GM13976 (cell line): Measurements from ENCODE around the gene CPNE5.
"Not testable (repeated sequence)": the region's sequence is repeated elsewhere in the genome, so short reads cannot be mapped to it uniquely, and the experiment has no call there.

ENCODE experiments used
- DNase-seq: peaks from one replicate; pipeline ENCODE4 v3.0.0; 2012; ENCODE audit warnings: low spot score
- in situ Hi-C: fragments of 300-500 bp; cut with MboI; formaldehyde crosslinking; loops from one replicate; pipeline ENCODE4 v1.12.0; 2022; ENCODE audit warnings: low sequenced_read_pairs, mixed read lengths, inconsistent platforms; ENCODE audit not compliant: unreplicated experiment
- TF ChIP-seq, protein P1 (sequence below): IDR thresholded peaks from 2 replicates; pipeline ENCODE4 v1.5.1; 2012; ENCODE audit warnings: borderline replicate concordance, mild to moderate bottlenecking; ENCODE audit not compliant: insufficient read depth; ENCODE audit errors: extremely low read depth, missing control alignments, control extremely low read depth

Gene CPNE5

DNA sequence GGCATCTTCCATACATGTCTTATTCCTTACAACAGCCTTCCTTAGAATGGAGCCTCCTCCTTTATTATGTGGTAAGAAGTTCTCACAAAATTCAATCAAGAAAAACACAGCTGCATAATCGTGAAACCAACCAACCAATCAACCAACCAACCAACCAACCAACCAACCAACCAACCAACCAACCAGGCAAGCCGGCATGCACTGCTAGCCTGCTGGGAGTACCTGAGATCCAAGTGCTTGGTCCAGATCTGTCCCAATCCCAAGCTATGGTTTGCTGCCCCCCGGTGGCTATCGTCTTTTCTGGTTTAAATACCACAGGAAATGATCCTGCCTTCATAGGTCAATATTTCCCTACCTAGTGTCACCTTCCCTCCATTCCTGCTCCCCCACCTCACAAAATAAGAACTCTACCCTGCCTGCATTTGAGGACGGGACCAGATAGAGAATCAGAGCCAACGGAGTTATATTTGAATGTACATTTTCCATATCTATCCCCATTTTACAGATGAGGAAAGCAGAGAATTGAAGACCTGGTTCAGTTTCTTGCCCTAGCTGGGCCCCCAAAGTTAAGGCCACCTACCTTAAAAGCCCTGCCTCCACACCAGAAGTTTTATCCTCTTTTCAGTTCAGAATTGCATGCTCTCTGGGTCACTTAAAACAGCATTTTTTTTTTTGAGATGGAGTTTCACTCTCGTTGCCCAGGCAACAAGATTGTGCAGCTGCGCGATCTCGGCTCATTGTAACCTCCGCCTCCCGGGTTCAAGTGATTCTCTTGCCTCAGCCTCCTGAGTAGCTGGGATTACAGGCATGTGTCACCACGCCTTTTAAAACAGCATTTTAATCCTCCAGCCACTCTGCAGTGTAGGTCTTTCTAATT, 114.5 kb downstream of the CPNE5 start:
- TF ChIP-seq, protein P1, sequence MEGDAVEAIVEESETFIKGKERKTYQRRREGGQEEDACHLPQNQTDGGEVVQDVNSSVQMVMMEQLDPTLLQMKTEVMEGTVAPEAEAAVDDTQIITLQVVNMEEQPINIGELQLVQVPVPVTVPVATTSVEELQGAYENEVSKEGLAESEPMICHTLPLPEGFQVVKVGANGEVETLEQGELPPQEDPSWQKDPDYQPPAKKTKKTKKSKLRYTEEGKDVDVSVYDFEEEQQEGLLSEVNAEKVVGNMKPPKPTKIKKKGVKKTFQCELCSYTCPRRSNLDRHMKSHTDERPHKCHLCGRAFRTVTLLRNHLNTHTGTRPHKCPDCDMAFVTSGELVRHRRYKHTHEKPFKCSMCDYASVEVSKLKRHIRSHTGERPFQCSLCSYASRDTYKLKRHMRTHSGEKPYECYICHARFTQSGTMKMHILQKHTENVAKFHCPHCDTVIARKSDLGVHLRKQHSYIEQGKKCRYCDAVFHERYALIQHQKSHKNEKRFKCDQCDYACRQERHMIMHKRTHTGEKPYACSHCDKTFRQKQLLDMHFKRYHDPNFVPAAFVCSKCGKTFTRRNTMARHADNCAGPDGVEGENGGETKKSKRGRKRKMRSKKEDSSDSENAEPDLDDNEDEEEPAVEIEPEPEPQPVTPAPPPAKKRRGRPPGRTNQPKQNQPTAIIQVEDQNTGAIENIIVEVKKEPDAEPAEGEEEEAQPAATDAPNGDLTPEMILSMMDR = peak; percentile 55
- DNase-seq = peak; percentile 80
- in situ Hi-C loops = no loop called here

DNA sequence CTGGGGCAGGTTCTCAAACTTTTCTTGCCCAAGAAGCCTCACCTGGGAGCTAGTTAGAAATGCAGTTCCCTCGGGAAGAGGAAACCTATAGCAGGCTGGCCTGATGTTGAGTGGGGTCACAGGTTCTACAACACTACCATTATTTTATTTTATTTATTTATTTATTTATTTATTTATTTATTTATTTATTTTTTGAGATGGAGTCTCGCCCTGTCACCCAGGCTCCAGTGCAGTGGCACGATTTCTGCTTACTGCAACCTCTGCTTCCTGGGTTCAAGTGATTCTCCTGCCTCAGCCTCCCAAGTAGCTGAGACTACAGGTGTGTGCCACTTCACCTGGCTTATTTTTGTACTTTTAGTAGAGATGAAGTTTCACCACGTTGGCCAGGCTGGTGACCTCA, 115.3 kb downstream of the CPNE5 start:
- DNase-seq, in situ Hi-C loops: not testable (repeated sequence)

DNA sequence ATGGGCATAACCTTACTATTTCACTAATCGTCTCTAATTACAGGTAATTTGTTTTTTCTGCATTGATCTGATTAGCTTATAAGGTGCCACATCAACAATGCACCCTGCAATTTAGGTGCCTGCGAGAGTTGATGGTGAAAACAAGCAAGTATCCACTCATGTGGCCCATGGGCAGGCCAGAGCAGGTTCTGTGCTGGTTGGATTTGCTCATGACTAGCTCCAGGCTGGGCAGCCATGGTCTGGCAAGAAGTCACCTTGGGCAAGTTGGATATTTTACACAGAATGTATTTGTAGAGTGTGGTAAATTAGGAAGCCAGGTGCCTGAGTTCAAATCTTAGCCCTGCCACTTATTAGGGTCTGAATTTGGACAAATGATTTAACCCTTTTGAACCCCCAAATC, 116.4 kb downstream of the CPNE5 start:
- in situ Hi-C loops = no loop called here
- DNase-seq = no peak
- TF ChIP-seq, protein P1 = no peak

DNA sequence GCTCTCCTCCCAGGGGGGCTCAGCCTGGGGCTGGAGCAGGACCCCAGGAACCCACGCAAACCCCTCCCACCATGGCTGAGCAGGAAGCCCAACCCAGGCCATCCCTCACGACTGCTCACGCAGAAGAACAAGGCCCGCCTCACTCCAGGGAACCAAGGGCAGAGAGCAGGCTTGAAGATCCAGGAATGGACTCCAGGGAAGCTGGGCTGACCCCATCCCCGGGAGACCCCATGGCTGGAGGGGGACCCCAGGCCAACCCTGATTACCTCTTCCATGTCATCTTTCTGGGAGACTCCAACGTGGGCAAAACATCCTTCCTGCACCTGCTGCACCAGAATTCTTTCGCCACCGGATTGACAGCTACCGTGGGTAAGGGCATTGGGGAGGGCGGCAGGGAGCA, 116.9 kb downstream of the CPNE5 start:
- DNase-seq = no peak
- in situ Hi-C loops = no loop called here
- TF ChIP-seq, protein P1 = no peak

DNA sequence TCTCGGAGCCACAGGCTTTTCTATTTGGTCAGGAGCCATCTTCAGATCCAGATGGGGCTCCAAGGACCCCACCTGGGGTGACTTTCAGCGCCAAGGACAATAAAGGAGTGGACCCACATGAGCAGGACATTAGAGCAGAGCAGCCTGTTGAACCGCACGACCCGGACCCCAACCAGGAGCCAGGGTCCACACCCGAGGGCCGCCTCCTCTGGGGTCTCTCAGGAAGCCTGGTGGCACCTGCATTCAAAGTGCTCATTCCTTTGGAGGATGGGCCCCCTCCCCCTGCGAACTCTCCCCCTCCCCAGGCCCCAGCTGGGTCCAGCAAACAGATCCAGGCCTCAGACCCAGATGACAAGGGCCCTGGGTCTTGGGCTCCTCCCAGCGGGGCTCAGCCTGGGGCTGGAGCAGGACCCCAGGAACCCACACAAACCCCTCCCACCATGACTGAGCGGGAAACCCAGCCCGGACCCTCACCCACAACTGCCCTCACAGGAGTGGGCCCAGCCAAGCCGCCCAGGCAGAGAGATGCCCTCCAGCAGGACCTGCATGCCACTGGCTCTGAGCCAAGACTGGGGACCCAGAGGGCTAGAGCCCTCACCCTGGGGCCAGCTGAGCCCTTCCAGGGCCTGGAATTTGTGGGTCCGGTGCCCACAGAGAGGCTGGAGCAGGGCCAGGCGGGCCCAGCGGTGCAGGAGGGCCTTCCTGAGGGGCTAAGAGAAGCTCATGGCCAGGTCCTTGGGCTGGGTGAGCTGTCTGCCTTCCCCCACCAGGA, 117.7 kb downstream of the CPNE5 start:
- TF ChIP-seq, protein P1 = no peak
- DNase-seq = no peak
- in situ Hi-C loops = no loop called here

DNA sequence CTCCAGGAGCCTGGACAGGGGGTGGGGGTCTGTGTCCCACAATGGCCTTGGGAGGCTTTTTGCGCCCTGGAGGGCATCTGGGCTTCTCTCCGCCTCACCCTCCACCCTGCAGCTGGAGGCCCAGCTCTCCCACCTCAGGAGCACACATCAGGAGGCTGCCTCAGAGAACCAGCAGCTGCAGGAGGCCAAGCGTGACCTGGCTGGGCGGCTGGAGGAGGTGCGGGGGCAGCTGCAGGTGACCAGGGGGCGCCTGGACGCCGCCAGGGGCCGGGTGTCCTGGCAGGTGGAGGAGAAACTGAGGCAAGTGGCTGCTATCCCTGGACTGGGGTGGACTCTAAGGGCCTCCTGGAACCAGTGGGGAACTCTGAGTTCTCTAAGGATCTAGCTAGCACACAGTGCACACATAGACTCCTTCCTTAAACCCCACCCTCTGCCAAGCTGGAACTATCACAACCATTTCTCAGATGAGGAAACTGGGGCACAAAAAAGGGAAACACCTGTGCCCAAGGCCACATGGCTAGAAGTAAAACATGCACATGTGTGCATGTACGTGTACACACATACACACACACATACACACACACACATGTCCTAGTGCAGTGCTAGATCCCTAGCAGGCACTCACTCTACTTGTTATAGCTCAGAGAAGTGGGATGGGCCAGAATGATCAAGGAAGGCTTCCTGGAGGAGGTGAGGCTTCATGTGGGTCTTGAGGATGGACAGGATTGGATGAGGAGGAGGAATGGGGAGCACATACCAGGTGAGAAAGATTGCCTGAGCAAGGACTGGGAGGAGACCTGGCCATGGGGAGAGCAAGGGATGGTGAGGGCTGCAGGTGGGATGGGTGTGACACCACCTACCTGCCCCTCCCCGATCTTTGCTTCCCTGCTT, 118.7 kb downstream of the CPNE5 start:
- TF ChIP-seq, protein P1 = no peak
- DNase-seq = no peak
- in situ Hi-C loops = no loop called here
